CD4-positive, alpha-beta T cell treated with Interleukin-15 for 4 hours (primary cell): Measurements from ENCODE around the gene MBD5.
A peak's percentile ranks its signal among the peaks of the same experiment; 100 is the strongest.

Source experiments
- DNase-seq: peaks from one replicate; pipeline ENCODE4 v3.0.0-alpha.2; 2020; ENCODE audit warnings: low spot score

The MBD5 gene

DNA sequence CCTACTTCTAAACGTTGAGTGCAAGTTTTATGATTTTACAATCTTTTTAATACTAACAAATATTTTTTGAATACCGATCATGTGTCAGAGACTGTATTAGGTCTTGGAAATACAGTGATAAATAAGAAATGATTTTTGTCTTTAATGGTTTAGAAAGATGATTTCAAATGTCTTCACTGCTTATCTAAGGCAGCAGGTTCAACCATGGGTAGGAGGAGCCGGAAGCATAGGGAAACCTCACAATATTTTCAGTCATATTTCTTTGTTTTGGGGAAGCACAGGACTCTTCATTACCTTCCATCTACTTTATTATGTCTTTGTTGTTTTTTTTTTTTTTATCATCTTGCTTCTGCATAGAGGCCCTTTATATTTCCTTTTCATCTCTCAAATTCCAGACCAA, 458.5 kb downstream of the MBD5 start:
- DNase-seq = no peak

- DNase-seq = no peak
Measured at GRCh38 chr2:148483665-148484064, 462.8 kb downstream of the MBD5 start.

- no peak for DNase-seq
Measured at GRCh38 chr2:148484066-148484465, 463.2 kb downstream of the MBD5 start.

DNA sequence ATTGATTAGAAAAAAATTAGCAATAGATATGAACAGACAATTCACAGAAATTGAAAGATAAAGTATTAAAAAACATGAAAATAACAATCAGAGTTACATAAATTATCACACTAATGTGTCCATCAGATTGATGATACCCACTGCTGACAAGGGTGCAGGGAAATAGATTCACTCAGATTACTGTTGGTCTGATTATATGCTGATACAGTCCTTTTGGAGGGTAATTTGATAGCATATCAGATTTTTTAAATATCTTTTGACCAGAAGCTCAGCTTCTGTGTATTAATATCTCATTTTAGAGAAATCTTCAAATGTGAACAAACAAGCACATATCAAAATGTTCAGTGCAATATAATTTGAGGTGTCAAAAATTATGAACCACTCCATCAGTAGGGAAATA, 465.8 kb downstream of the MBD5 start:
- DNase-seq = no peak

DNA sequence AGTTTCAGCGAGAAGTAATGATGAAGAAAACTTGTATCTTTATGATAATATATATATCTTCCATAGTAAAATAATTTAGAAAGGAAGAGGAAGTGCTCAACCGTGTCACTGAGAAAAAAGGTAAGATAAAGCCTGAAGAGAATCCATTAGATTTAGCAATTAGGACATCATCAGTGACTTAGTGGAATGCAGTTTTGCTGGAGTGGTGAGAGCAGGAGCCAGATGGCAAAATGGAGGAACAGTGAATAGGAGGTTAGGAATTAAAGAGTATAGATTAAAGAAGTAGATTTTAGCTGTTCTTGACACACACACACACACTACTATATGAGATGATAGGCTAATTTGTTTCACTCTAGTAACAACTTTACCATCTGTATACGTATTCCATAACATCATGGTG, 466.5 kb downstream of the MBD5 start:
- no peak for DNase-seq

GRCh38 chr2:148490840-148491439, 470.0 kb downstream of the MBD5 start:
- no peak for DNase-seq

DNA sequence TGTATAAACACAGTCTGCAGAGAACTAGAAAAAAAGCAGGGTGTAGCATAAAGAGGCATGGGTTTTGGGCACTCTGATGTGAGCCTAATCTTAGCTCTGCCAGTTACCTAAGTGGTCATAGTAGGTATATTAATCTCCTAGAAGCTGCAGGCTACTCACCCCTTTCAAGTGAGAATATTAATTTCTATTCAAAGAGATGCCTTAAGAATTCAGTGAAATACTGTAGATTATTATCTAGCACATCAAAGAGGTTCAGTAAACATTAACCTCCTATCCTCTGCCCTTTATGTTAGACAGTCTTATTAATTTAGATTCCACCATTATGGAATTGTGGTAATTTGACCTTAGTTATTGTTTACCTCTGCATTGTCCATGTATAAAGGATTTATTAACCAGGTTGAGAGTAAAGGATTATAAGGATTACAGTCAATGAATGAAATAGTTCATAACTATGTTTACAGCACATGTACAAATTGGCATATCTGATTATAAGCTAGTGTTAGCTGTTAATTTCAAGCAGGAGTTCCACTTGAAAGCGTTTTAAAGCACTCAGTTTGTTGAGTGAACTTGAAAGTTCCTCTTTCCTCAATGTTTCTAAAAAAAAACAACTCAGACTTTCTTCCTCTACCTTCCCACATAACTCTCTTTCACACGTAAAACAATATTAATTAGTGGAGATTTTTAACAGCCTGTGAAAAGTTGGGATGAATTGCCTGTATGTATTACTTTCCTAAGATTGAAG, 473.1 kb downstream of the MBD5 start:
- DNase-seq = no peak

DNA sequence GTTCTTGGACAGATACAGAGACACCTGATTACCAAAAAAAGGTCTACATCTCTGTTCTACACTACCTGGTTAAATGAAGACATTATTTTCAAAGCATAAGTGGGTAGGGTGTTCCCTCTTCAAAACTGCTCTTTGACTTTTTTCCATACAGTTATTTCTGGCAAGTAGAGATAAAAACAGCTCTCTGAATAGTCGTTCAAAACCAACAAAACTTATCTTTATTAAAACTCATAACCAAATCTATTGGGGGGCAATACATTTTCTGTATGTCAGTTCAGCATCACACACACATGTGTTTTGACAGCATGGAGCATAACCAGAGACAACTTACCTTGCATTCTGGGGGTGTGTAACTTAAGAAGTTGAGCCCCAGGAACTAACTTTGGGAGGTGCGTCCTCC, 474.7 kb downstream of the MBD5 start:
- DNase-seq = no peak

DNA sequence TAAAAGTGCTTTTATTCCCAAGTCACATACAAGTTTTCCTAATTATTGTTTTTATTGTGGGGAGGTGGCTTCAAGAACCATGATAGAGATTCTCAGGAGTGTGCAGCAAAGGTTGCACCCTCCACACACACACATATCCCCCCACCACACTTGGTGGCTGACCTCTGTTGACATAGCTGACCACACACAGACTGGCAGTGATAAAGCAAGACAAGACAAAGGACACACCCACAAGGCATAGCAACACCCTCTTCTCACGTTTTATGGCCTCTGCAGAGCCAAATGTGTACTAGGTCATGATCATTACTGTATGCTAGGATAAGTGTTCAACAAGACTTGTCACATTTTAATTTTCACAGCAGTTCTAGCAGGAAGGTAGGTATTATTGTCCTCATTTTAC, 480.7 kb downstream of the MBD5 start:
- no peak for DNase-seq

DNA sequence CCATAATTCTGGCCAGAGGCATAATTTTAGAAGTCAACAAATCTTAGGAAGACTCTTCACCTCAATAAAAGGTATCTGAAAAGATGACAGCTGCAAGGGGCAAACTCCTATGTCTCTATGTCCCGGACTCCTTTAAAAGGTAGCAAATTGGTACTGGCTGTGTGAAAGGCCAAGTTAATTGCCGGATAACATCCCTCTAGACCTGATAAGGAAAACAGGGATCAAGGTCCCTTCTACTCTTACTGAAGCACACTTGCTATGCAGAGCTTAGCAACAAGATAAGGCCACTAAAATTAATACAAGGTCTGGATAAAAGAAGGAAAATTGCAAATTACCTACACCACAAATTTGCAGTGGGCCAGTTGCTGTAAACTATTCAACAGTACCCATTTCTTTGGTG, 482.6 kb downstream of the MBD5 start:
- DNase-seq = no peak

GRCh38 chr2:148507970-148508369, 487.1 kb downstream of the MBD5 start:
- no peak for DNase-seq

DNA sequence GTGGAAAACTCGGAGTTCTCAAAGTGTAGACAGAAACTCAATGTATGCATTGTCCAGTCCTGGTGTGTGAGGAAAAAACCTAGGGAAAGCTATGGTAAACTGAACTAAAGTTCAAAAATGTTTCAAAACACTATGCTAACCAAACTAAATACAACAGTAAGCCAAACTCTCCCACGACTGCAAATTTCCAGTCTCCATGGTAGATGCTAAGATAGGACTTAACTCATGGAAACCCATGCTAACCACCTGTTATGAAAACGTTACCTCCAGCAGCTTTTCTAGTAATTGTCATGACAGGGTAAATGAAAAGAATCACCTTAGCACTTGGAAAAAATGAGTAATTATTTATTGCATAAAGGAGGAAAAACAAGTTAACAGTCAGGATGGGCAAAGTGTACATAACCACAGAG, 488.0 kb downstream of the MBD5 start:
- no peak for DNase-seq

- DNase-seq = peak; percentile 86
Measured at GRCh38 chr2:148509288-148509902, 488.5 kb downstream of the MBD5 start.

DNA sequence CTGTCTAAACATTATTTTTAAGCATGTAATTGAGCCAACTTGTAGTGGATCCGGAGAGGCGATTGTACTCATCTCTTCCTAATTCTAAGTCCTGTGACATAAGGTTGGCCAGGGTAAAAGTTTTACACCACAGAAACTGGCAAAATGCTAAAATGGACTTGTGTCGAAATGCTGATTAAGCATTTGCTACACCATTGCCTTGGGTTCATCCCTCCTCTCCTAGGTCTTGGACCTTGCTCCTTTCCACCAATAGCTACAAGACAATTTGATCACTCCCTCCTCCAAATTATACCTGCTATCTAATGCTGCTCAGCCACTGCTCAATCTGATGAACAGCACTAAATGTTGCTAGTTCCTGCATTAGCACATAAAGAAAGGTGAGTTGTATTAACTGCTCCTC, 491.0 kb downstream of the MBD5 start:
- no peak for DNase-seq

DNA sequence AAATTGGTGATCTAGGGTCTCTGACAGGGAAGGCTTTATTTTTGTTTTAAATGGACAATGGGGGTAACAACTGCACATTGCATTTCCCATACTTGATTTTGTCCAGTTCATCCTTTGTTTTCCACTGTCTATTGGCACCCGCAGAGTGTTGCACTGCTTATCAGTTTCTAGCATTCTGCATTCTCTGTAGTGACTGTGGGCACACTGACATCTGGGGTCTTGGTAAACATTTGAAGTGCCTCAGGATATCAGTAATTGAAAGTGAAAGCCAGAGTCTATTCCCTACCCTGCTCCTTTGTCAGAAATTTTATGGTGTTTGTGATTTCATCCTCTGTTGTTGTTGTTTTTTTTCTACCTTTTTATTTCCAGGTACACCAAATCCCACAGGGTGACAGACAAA, 491.6 kb downstream of the MBD5 start:
- DNase-seq = no peak

GRCh38 chr2:148513427-148513826, 492.5 kb downstream of the MBD5 start:
- no peak for DNase-seq

DNA sequence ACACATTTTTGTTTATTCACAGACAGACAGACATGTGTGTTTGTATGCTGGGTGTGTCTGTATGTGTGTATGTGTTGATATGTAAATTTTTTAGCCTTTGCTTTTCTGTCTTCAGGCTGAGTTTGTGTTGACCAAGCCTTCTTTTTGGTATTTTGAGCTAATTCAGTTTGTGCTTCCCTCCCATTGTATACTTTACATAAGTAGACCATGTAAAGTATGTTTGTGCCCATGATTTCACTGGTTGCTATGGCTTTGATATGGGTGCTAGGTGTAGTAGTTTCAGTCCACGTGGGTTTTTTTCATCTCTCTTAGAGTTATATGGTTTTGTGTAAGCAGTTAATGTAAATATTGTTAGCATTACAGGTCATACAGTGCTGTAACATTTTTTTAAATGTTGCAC, 494.2 kb downstream of the MBD5 start:
- DNase-seq = no peak

GRCh38 chr2:148515976-148516375, 495.1 kb downstream of the MBD5 start:
- DNase-seq = no peak

GRCh38 chr2:148517296-148517695, 496.4 kb downstream of the MBD5 start:
- DNase-seq = no peak

DNA sequence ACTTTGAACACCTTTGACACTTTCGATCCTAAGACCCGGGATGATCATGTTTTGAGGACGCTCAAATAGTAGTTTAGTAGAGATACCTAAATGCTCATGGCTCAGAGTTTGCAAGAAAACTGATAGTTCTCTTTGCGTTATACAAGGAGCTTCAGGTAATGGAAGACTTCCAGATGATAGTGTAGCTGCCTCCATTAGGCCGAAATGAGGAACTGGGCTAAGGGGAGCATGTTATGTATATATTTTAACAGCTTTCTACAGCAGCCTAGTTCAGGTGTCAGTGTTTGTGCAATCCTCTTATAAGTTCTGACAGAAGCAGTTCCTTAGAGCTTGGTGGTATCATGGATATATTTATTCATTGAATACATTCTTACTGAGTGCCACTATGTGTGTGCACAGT, 496.9 kb downstream of the MBD5 start:
- no peak for DNase-seq

GRCh38 chr2:148519013-148519412, 498.1 kb downstream of the MBD5 start:
- DNase-seq = no peak

GRCh38 chr2:148521181-148521580, 500.3 kb downstream of the MBD5 start:
- no peak for DNase-seq

GRCh38 chr2:148523315-148523714, 502.4 kb downstream of the MBD5 start:
- no peak for DNase-seq

DNA sequence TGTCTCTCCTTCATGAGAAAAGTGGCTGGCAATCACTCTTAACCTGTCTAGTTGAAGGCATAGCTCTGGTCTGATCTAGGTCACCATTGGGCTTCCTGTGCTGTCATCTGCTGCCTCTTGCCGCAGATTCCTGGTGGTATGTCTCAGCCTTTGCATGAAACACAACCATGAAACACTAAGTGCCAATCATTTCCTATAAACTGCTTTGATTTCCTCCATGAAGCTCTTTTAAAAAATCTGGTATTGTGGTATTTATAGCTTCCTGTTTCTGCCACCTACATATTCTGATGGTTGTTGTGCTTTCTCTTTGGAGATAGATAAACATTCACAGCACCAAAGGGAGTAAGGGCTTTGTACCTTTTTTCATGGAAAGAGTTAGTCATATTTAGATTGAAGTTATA, 503.6 kb downstream of the MBD5 start:
- DNase-seq = peak; percentile 84
